Measurements from ENCODE around the gene ACOT8. TPM values are rescaled to one million over a fixed set of nuclear protein-coding genes. Genes with fewer than 3 reads are reported as not detected.

The ACOT8 gene
- total and polyA plus RNA-seq, 9 of the 15 experiments (the other 6 are each of a cell fraction or from before 2014, with no cell fraction given) = 8.2 to 46.7 (median 20.7) TPM

GRCh38 chr20:45850238-45850637 lies 7.0 kb downstream of the ACOT8 start:
- in situ Hi-C loops (cut with MboI) = no loop called here
- H3K9me3 ChIP-seq (replicated peaks; ENCODE audit: control insufficient read depth, insufficient read depth, low read depth, low read length) = peaks cover 5% of the 10 kb centered on the region
- TF ChIP-seq, protein P1, sequence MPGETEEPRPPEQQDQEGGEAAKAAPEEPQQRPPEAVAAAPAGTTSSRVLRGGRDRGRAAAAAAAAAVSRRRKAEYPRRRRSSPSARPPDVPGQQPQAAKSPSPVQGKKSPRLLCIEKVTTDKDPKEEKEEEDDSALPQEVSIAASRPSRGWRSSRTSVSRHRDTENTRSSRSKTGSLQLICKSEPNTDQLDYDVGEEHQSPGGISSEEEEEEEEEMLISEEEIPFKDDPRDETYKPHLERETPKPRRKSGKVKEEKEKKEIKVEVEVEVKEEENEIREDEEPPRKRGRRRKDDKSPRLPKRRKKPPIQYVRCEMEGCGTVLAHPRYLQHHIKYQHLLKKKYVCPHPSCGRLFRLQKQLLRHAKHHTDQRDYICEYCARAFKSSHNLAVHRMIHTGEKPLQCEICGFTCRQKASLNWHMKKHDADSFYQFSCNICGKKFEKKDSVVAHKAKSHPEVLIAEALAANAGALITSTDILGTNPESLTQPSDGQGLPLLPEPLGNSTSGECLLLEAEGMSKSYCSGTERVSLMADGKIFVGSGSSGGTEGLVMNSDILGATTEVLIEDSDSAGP (CRISPR knock-in tag; IDR thresholded peaks at IDR 0.05) = no peak
- no peak for TF ChIP-seq KAT7 (CRISPR knock-in tag; IDR thresholded peaks at IDR 0.05; ENCODE audit: borderline replicate concordance)
- TF ChIP-seq SAFB (IDR thresholded peaks at IDR 0.05; ENCODE audit: borderline replicate concordance, low read depth, low read length) = no peak
- no peak for TF ChIP-seq YY1 (IDR thresholded peaks at IDR 0.05; ENCODE audit: borderline replicate concordance in 1 of 3, control insufficient read depth in 1 of 3, extremely low read depth in 1 of 3, insufficient read depth in 3 of 3, insufficient read length in 1 of 3, insufficient replicate concordance in 2 of 3, low read depth in 1 of 3, low read length in 2 of 3)
- no peak for TF ChIP-seq ZC3H4 (CRISPR knock-in tag; IDR thresholded peaks at IDR 0.05; ENCODE audit: borderline replicate concordance)
- peak in 1 of 2 experiments; percentile 77; a peak in 2 of 3 replicates for TF ChIP-seq CBX3 (IDR thresholded peaks at IDR 0.05; ENCODE audit: borderline replicate concordance in 1 of 2, low read length in 2 of 2)
- TF ChIP-seq PBX2 (CRISPR knock-in tag; IDR thresholded peaks at IDR 0.05; ENCODE audit: low read depth) = no peak
- TF ChIP-seq PBX2 (tag; conservative IDR thresholded peaks at IDR 0.05; ENCODE audit: low read depth) = no peak
- ChIA-PET CTCF (ENCODE audit: low intra/inter-chr PET ratio) (no interaction called here), POLR2A (interaction anchor here (0.7 kb wide), 1 partner anchor 132 kb away, joined by 3 read pairs; no protein-coding TSS in a partner anchor)
- H4K20me1 ChIP-seq (replicated peaks; ENCODE audit: control insufficient read depth, insufficient read depth, low read length) = no peaks in the 10 kb centered on the region
- WGBS (ENCODE audit: insufficient coverage, low coverage, missing lambda C conversion rate) = 73% methylated on average over 2 of the region's 2 CpGs
- BruUV-seq (replicated peaks) = no TSS peak
- H3K79me2 ChIP-seq (ENCODE audit: control insufficient read depth, insufficient read depth, low read length) = no peaks in the 10 kb centered on the region
- peaks cover 3% of the 10 kb centered on the region for H3K9me1 ChIP-seq (ENCODE audit: control insufficient read depth, insufficient read depth, low read length)
- H3K4me1 ChIP-seq (replicated peaks in 1 of 2; ENCODE audit: control insufficient read depth in 2 of 2, insufficient read depth in 2 of 2, low read length in 2 of 2) = peaks cover 12 to 14% of the 10 kb centered on the region in 2 experiments; a peak in 4 of 5 replicates
- peak overlapping the region; percentile 63; the same call in 2 of the 3 replicates for H3K27ac ChIP-seq (ENCODE audit: extremely low read depth, low read depth, low read length)
- no peak overlapping the region for H2AFZ ChIP-seq (ENCODE audit: low read depth, low read length)
- no peak overlapping the region for H3K4me3 ChIP-seq
- no peaks in the 10 kb centered on the region for H3K27me3 ChIP-seq (ENCODE audit: control insufficient read depth in 2 of 2, insufficient read depth in 2 of 2, low read length in 2 of 2)
- no peak overlapping the region for H3K9ac ChIP-seq (ENCODE audit: insufficient read depth in 1 of 2, low read depth in 2 of 2, low read length in 2 of 2)
- FAIRE-seq (no peak), DNase-seq (ENCODE audit: extremely low read depth in 1 of 4, low spot score in 3 of 4) (no peak), ATAC-seq (no peak)
- intact Hi-C loops (cut with micrococcal nuclease) = no loop called here
- no peak overlapping the region for H3K4me2 ChIP-seq (ENCODE audit: insufficient read depth, low read length)
- H3K36me3 ChIP-seq (ENCODE audit: control insufficient read depth, insufficient read depth, low read length) = peaks cover 21% of the 10 kb centered on the region; the same call in 2 of the 3 replicates

All from K562 (cell line).